ENCODE data around the gene DPH5.

Gene DPH5

GRCh38 chr1:101022294-101022693, 3.3 kb downstream of the DPH5 start:
- H3K4me1 Mint-ChIP-seq, result peaks cover 57% of the 10 kb centered on the region
- CTCF ChIA-PET, result no interaction called here
- H3K4me3 Mint-ChIP-seq, result no peak overlapping the region
- DNase-seq, result no peak
- H3K27me3 Mint-ChIP-seq, result no peaks in the 10 kb centered on the region
- H3K9me3 Mint-ChIP-seq, result peaks cover 1% of the 10 kb centered on the region
- H3K27ac Mint-ChIP-seq, result no peak overlapping the region
- H3K36me3 Mint-ChIP-seq, result peaks cover 63% of the 10 kb centered on the region

GRCh38 chr1:101017448-101017847, 8.1 kb downstream of the DPH5 start:
- peaks cover 38% of the 10 kb centered on the region for H3K4me1 Mint-ChIP-seq
- no peak overlapping the region for H3K27ac Mint-ChIP-seq

GRCh38 chr1:101013776-101014175, 11.8 kb downstream of the DPH5 start:
- H3K27ac Mint-ChIP-seq, result no peak overlapping the region
- no peak for DNase-seq
- peaks cover 13% of the 10 kb centered on the region for H3K9me3 Mint-ChIP-seq
- no peak overlapping the region for H3K4me3 Mint-ChIP-seq
- H3K4me1 Mint-ChIP-seq, result peaks cover 28% of the 10 kb centered on the region
- CTCF ChIA-PET, result interaction anchor here (0.6 to 1.3 kb wide), 2 partner anchors 86 to 274 kb away, joined by 3 read pairs; no protein-coding TSS in a partner anchor
- peaks cover 74% of the 10 kb centered on the region for H3K36me3 Mint-ChIP-seq
- no peaks in the 10 kb centered on the region for H3K27me3 Mint-ChIP-seq

More at GRCh38 chr1:101017448-101017847, 8.1 kb downstream of the DPH5 start:
- Mint-ChIP-seq H3K36me3 (peaks cover 74% of the 10 kb centered on the region), H3K4me3 (no peak overlapping the region), H3K27me3 (no peaks in the 10 kb centered on the region), H3K9me3 (peaks cover 8% of the 10 kb centered on the region)
- CTCF ChIA-PET, result no interaction called here
- no peak for DNase-seq

GRCh38 chr1:101008229-101008834, 17.3 kb downstream of the DPH5 start:
- Mint-ChIP-seq H3K27ac (no peak overlapping the region), H3K27me3 (no peaks in the 10 kb centered on the region), H3K4me1 (peaks cover 56% of the 10 kb centered on the region), H3K4me3 (no peak overlapping the region), H3K9me3 (peaks cover 8% of the 10 kb centered on the region), H3K36me3 (peaks cover 60% of the 10 kb centered on the region)
- DNase-seq, result no peak
- CTCF ChIA-PET, result no interaction called here

GRCh38 chr1:101006553-101006952, 19.0 kb downstream of the DPH5 start:
- peaks cover 8% of the 10 kb centered on the region for H3K9me3 Mint-ChIP-seq
- H3K36me3 Mint-ChIP-seq, result peaks cover 60% of the 10 kb centered on the region
- DNase-seq, result no peak
- peak overlapping the region; percentile 22 for H3K4me3 Mint-ChIP-seq
- H3K4me1 Mint-ChIP-seq, result peaks cover 73% of the 10 kb centered on the region
- CTCF ChIA-PET, result no interaction called here
- peak overlapping the region; percentile 80 for H3K27ac Mint-ChIP-seq
- H3K27me3 Mint-ChIP-seq, result no peaks in the 10 kb centered on the region

GRCh38 chr1:101005871-101006270, 19.7 kb downstream of the DPH5 start:
- peak overlapping the region; percentile 57 for H3K27ac Mint-ChIP-seq
- CTCF ChIA-PET, result no interaction called here
- peaks cover 73% of the 10 kb centered on the region for H3K4me1 Mint-ChIP-seq
- peaks cover 60% of the 10 kb centered on the region for H3K36me3 Mint-ChIP-seq
- H3K27me3 Mint-ChIP-seq, result no peaks in the 10 kb centered on the region
- peaks cover 8% of the 10 kb centered on the region for H3K9me3 Mint-ChIP-seq
- no peak for DNase-seq
- H3K4me3 Mint-ChIP-seq, result no peak overlapping the region

GRCh38 chr1:101005183-101005582, 20.4 kb downstream of the DPH5 start:
- Mint-ChIP-seq H3K36me3 (peaks cover 60% of the 10 kb centered on the region), H3K4me1 (peaks cover 71% of the 10 kb centered on the region)
- CTCF ChIA-PET, result interaction anchor here (1.0 kb wide), 1 partner anchor 80 kb away, joined by 3 read pairs; no protein-coding TSS in a partner anchor

GRCh38 chr1:101004670-101005069, 20.9 kb downstream of the DPH5 start:
- H3K4me3 Mint-ChIP-seq, result no peak overlapping the region
- H3K9me3 Mint-ChIP-seq, result peaks cover 4% of the 10 kb centered on the region
- H3K36me3 Mint-ChIP-seq, result peaks cover 59% of the 10 kb centered on the region
- peak overlapping the region; percentile 68 for H3K27ac Mint-ChIP-seq
- no peak for DNase-seq
- H3K27me3 Mint-ChIP-seq, result no peaks in the 10 kb centered on the region
- CTCF ChIA-PET, result interaction anchor here (1.0 kb wide), 1 partner anchor 80 kb away, joined by 3 read pairs; no protein-coding TSS in a partner anchor
- H3K4me1 Mint-ChIP-seq, result peaks cover 73% of the 10 kb centered on the region

More at GRCh38 chr1:101005183-101005582, 20.4 kb downstream of the DPH5 start:
- H3K27me3 Mint-ChIP-seq, result no peaks in the 10 kb centered on the region
- H3K27ac Mint-ChIP-seq, result peak overlapping the region; percentile 68
- H3K4me3 Mint-ChIP-seq, result no peak overlapping the region
- no peak for DNase-seq
- H3K9me3 Mint-ChIP-seq, result peaks cover 8% of the 10 kb centered on the region

- CTCF ChIA-PET, result interaction anchor here (1.0 kb wide), 1 partner anchor 79 kb away, joined by 3 read pairs; no protein-coding TSS in a partner anchor
- Mint-ChIP-seq H3K27ac (peak overlapping the region; percentile 33), H3K36me3 (peaks cover 56% of the 10 kb centered on the region), H3K4me3 (no peak overlapping the region), H3K4me1 (peaks cover 73% of the 10 kb centered on the region), H3K27me3 (no peaks in the 10 kb centered on the region), H3K9me3 (peaks cover 4% of the 10 kb centered on the region)
- DNase-seq, result no peak
These were observed 21.5 kb downstream of the DPH5 start for GRCh38 chr1:101004061-101004460.

- H3K4me3 Mint-ChIP-seq, result no peak overlapping the region
- CTCF ChIA-PET, result no interaction called here
- H3K4me1 Mint-ChIP-seq, result peaks cover 65% of the 10 kb centered on the region
- peak overlapping the region; percentile 24 for H3K27ac Mint-ChIP-seq
- peaks cover 53% of the 10 kb centered on the region for H3K36me3 Mint-ChIP-seq
- peaks cover 2% of the 10 kb centered on the region for H3K9me3 Mint-ChIP-seq
- H3K27me3 Mint-ChIP-seq, result no peaks in the 10 kb centered on the region
- DNase-seq, result no peak
These were observed 22.5 kb downstream of the DPH5 start for GRCh38 chr1:101003012-101003650.

- peaks cover 64% of the 10 kb centered on the region for H3K4me1 Mint-ChIP-seq
- peak overlapping the region; percentile 24 for H3K27ac Mint-ChIP-seq
- H3K36me3 Mint-ChIP-seq, result peaks cover 54% of the 10 kb centered on the region
These were observed 23.0 kb downstream of the DPH5 start for GRCh38 chr1:101002551-101002950.

GRCh38 chr1:101000131-101000873, 25.3 kb downstream of the DPH5 start:
- no peak for DNase-seq
- Mint-ChIP-seq H3K36me3 (peaks cover 60% of the 10 kb centered on the region), H3K4me3 (no peak overlapping the region), H3K4me1 (peaks cover 56% of the 10 kb centered on the region), H3K27me3 (no peaks in the 10 kb centered on the region), H3K27ac (no peak overlapping the region), H3K9me3 (peaks cover 1% of the 10 kb centered on the region)
- CTCF ChIA-PET, result no interaction called here

More at GRCh38 chr1:101002551-101002950, 23.0 kb downstream of the DPH5 start:
- no peaks in the 10 kb centered on the region for H3K27me3 Mint-ChIP-seq
- no peak for DNase-seq
- no peak overlapping the region for H3K4me3 Mint-ChIP-seq
- peaks cover 3% of the 10 kb centered on the region for H3K9me3 Mint-ChIP-seq
- CTCF ChIA-PET, result no interaction called here

GRCh38 chr1:100998426-100998825, 27.2 kb downstream of the DPH5 start:
- Mint-ChIP-seq H3K9me3 (peaks cover 1% of the 10 kb centered on the region), H3K36me3 (peaks cover 69% of the 10 kb centered on the region), H3K27me3 (no peaks in the 10 kb centered on the region), H3K27ac (no peak overlapping the region), H3K4me3 (no peak overlapping the region), H3K4me1 (peaks cover 51% of the 10 kb centered on the region)
- DNase-seq, result no peak
- CTCF ChIA-PET, result no interaction called here

GRCh38 chr1:100995198-100995988, 30.2 kb downstream of the DPH5 start:
- no peak for DNase-seq
- peaks cover 33% of the 10 kb centered on the region for H3K4me1 Mint-ChIP-seq
- H3K9me3 Mint-ChIP-seq, result peaks cover 1% of the 10 kb centered on the region
- CTCF ChIA-PET, result no interaction called here
- peaks cover 74% of the 10 kb centered on the region for H3K36me3 Mint-ChIP-seq
- H3K27me3 Mint-ChIP-seq, result no peaks in the 10 kb centered on the region
- H3K27ac Mint-ChIP-seq, result peak overlapping the region; percentile 33
- no peak overlapping the region for H3K4me3 Mint-ChIP-seq

Measured in activated naive CD4-positive, alpha-beta T cell treated with anti-CD3 and anti-CD28 coated beads, Interleukin-2, amount 10 ng/mL, durations not matched to agents 7 days and 5 days (primary cell).